ENCODE data around the gene SMYD3. TPM values are rescaled to one million over a fixed set of nuclear protein-coding genes. Genes with fewer than 3 reads are reported as not detected.
A peak's percentile ranks its signal among the peaks of the same experiment; 100 is the strongest.

The SMYD3 gene
- total and polyA plus RNA-seq, 2 donors: 22.0 to 27.0 TPM

DNA sequence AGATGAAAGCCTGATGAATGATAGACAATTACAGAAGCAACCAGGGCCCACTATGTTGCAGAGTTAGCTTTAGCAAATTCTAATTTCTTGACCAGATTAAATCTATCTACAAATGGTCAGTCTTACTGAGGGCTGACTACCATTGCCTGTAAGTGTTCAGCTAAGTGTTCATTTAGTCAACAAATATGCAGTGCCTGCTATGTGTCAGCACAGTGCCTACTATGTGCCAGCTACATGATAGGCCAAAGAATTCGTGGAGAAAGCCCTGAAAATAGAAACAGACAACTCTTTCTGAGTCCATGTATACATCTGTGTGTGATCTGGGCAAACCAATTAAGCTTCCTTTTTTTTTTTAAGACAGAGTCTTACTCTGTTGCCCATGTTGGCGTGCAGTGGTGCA is 212.8 kb downstream of the SMYD3 start:
- no peaks in the 10 kb centered on the region for H3K4me1 ChIP-seq (ENCODE audit: control insufficient read depth in 2 of 2, insufficient read depth in 2 of 2, low read length in 2 of 2)
- no peaks in the 10 kb centered on the region for H3K27me3 ChIP-seq (ENCODE audit: control insufficient read depth in 2 of 2, insufficient read depth in 1 of 2, low read length in 1 of 2)
- 94% methylated on average over 2 of the region's 2 CpGs for WGBS
- no peaks in the 10 kb centered on the region for H3K9me3 ChIP-seq (ENCODE audit: control insufficient read depth in 2 of 2, insufficient read depth in 1 of 2, low read length in 1 of 2)
- no peak for DNase-seq (ENCODE audit: low read depth in 6 of 9, low spot score in 9 of 9)
- H3K27ac ChIP-seq (ENCODE audit: low read depth in 1 of 2, low read length in 1 of 2): no peak overlapping the region
- H3K36me3 ChIP-seq (ENCODE audit: control insufficient read depth in 2 of 2, insufficient read depth in 2 of 2, low read length in 1 of 2): no peaks in the 10 kb centered on the region
- H3K4me3 ChIP-seq (ENCODE audit: low read length in 2 of 2): no peak overlapping the region

DNA sequence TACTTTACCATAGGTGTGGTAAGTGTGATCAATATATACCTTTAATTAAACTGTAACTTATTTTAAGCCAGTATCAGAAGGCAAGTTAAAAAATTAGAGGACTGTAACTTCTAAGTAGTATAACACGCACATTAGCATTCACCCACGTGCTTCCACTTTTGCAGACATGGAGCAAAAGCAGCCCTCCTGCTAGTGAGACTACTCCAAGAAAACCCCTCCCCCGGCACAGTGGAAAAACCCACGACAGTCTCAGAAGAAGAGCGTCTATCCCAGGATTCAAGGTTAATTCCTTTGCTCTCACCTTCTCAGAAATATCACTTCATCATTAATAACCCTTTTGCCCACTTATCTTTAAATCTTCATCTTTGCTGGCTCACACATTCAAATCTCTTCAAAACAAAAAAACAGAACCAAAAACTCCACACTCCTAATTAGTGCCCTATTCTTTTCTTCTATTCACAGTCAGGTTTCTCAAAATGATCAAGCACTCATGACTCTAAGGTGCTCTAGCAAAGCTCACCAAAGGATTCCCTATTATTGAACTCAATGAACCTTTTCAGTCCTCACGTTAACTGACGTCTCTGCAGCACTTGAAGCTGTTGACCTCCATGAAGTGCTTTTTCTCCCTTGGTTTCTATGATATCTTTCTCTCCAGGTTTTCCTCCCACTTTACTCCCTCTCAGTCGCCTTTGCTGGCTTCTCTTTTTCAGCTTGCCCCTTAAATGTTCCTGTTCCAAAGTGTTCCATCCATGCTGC is 213.5 kb downstream of the SMYD3 start:
- no peak for DNase-seq (ENCODE audit: low read depth in 6 of 9, low spot score in 9 of 9)
- no peak overlapping the region for H3K4me3 ChIP-seq (ENCODE audit: low read length in 2 of 2)
- H3K9me3 ChIP-seq (ENCODE audit: control insufficient read depth in 2 of 2, insufficient read depth in 1 of 2, low read length in 1 of 2): no peaks in the 10 kb centered on the region
- no peaks in the 10 kb centered on the region for H3K4me1 ChIP-seq (ENCODE audit: control insufficient read depth in 2 of 2, insufficient read depth in 2 of 2, low read length in 2 of 2)
- no peaks in the 10 kb centered on the region for H3K27me3 ChIP-seq (ENCODE audit: control insufficient read depth in 2 of 2, insufficient read depth in 1 of 2, low read length in 1 of 2)
- H3K27ac ChIP-seq (ENCODE audit: low read depth in 1 of 2, low read length in 1 of 2): no peak overlapping the region
- H3K36me3 ChIP-seq (ENCODE audit: control insufficient read depth in 2 of 2, insufficient read depth in 2 of 2, low read length in 1 of 2): no peaks in the 10 kb centered on the region
- WGBS: 98% methylated on average over 8 of the region's 8 CpGs

DNA sequence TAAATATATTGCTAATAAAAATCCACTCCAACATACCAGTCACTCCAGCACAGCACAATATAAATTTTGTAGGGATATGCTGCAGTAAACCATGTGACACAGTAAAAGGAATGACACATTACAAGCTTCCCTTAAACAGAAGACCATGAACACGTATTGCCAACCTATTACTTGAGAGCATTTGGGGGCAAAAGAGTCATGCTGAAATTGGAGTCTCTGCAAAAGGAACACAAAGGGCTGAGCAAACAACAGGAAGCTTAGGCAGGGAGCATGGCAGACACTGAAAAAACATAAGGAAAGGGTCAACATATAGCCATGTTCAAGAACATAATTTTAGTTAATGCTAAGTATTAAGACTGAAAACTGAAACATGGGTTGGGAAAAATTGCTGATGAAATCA is 214.5 kb downstream of the SMYD3 start:
- H3K9me3 ChIP-seq (ENCODE audit: control insufficient read depth in 2 of 2, insufficient read depth in 1 of 2, low read length in 1 of 2): no peaks in the 10 kb centered on the region
- no peaks in the 10 kb centered on the region for H3K36me3 ChIP-seq (ENCODE audit: control insufficient read depth in 2 of 2, insufficient read depth in 2 of 2, low read length in 1 of 2)
- no peaks in the 10 kb centered on the region for H3K4me1 ChIP-seq (ENCODE audit: control insufficient read depth in 2 of 2, insufficient read depth in 2 of 2, low read length in 2 of 2)
- WGBS: 95% methylated on average over 1 of the region's 1 CpG
- no peak for DNase-seq (ENCODE audit: low read depth in 6 of 9, low spot score in 9 of 9)
- H3K4me3 ChIP-seq (ENCODE audit: low read length in 2 of 2): no peak overlapping the region
- H3K27me3 ChIP-seq (ENCODE audit: control insufficient read depth in 2 of 2, insufficient read depth in 1 of 2, low read length in 1 of 2): no peaks in the 10 kb centered on the region
- H3K27ac ChIP-seq (ENCODE audit: low read depth in 1 of 2, low read length in 1 of 2): no peak overlapping the region

DNA sequence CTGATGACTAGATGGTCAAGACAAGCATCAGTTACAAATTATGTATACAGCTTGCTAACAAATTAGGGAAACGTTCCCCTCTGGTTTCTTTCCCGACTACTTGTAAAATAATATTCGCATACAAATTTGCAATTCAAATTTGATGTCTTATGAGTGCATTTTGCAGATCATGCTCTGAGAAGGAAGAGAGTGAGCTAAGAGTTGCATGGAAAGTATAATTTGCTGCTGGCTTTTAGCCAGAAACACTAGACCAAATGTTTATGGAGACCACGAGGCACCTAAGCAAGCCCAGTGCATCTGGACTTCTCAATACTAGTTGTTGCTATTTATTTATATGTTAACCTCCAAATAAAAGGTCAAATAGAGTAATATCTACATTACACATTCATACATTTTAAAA is 216.0 kb downstream of the SMYD3 start:
- WGBS: 91% methylated on average over 4 of the region's 4 CpGs
- Histone ChIP-seq H3K27ac (ENCODE audit: low read depth in 1 of 2, low read length in 1 of 2) (no peak overlapping the region), H3K4me1 (ENCODE audit: control insufficient read depth in 2 of 2, insufficient read depth in 2 of 2, low read length in 2 of 2) (no peaks in the 10 kb centered on the region), H3K27me3 (ENCODE audit: control insufficient read depth in 2 of 2, insufficient read depth in 1 of 2, low read length in 1 of 2) (no peaks in the 10 kb centered on the region), H3K4me3 (ENCODE audit: low read length in 2 of 2) (no peak overlapping the region), H3K36me3 (ENCODE audit: control insufficient read depth in 2 of 2, insufficient read depth in 2 of 2, low read length in 1 of 2) (no peaks in the 10 kb centered on the region), H3K9me3 (ENCODE audit: control insufficient read depth in 2 of 2, insufficient read depth in 1 of 2, low read length in 1 of 2) (no peaks in the 10 kb centered on the region)
- no peak for DNase-seq (ENCODE audit: low read depth in 6 of 9, low spot score in 9 of 9)

DNA sequence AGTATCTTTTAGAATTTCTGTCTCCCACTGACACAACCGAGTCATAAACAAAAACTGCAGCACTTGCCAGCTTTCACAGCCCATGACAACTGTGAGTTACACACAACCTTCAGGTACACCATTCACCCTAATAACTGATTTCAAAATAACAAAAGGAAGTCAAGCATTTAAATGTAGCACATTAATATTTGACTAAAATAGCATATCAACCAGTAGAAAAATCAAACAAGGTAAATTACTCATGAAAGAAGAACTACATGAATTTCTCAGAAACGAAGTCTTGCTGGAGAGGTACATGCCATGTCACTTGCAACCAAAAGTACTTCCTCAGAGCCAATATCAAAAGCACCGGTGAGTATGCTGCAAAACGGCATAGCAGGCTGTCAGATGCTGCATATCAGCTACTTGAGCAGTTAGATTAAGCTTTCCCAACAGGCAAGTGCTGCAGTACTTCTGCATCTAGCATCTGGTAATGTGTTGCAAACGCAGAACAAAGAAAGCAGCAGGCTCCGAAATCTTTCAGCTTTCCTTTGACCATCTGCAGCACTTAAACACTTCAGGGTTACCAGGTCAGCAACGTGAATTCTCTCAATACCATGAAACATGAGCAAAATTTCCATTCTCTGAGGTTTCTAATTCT is 223.2 kb downstream of the SMYD3 start:
- no peak for DNase-seq (ENCODE audit: low read depth in 6 of 9, low spot score in 9 of 9)
- H3K27me3 ChIP-seq (ENCODE audit: control insufficient read depth in 2 of 2, insufficient read depth in 1 of 2, low read length in 1 of 2): no peaks in the 10 kb centered on the region
- 65% methylated on average over 7 of the region's 7 CpGs for WGBS

DNA sequence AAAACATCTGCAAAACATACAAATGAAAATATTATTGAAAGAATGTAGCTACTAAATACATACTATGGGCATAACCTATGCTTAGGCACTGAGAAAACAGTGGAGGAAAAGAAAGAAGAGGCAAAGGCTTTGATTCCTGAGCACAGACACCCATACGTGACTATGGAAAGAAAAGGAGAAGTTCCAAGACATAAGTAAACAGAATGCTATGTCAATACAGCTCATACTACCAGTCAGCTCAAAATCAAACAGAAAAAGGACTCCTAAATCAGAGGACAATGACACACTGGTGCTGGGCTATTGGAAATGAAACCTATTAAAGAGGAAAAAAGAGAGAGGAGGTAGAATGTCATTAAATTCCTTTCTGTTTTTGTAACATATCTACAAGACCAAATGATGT is 225.4 kb downstream of the SMYD3 start:
- Histone ChIP-seq H3K9me3 (ENCODE audit: control insufficient read depth in 2 of 2, insufficient read depth in 1 of 2, low read length in 1 of 2) (no peaks in the 10 kb centered on the region), H3K4me1 (ENCODE audit: control insufficient read depth in 2 of 2, insufficient read depth in 2 of 2, low read length in 2 of 2) (no peaks in the 10 kb centered on the region), H3K27ac (ENCODE audit: low read depth in 1 of 2, low read length in 1 of 2) (no peak overlapping the region), H3K4me3 (ENCODE audit: low read length in 2 of 2) (no peak overlapping the region), H3K36me3 (ENCODE audit: control insufficient read depth in 2 of 2, insufficient read depth in 2 of 2, low read length in 1 of 2) (no peaks in the 10 kb centered on the region), H3K27me3 (ENCODE audit: control insufficient read depth in 2 of 2, insufficient read depth in 1 of 2, low read length in 1 of 2) (no peaks in the 10 kb centered on the region)
- 92% methylated on average over 1 of the region's 1 CpG for WGBS
- DNase-seq (ENCODE audit: low read depth in 6 of 9, low spot score in 9 of 9): no peak

More for the DNA sequence above, 223.2 kb downstream of the SMYD3 start:
- H3K9me3 ChIP-seq (ENCODE audit: control insufficient read depth in 2 of 2, insufficient read depth in 1 of 2, low read length in 1 of 2): no peaks in the 10 kb centered on the region
- no peaks in the 10 kb centered on the region for H3K4me1 ChIP-seq (ENCODE audit: control insufficient read depth in 2 of 2, insufficient read depth in 2 of 2, low read length in 2 of 2)
- H3K36me3 ChIP-seq (ENCODE audit: control insufficient read depth in 2 of 2, insufficient read depth in 2 of 2, low read length in 1 of 2): no peaks in the 10 kb centered on the region
- H3K4me3 ChIP-seq (ENCODE audit: low read length in 2 of 2): no peak overlapping the region
- no peak overlapping the region for H3K27ac ChIP-seq (ENCODE audit: low read depth in 1 of 2, low read length in 1 of 2)

DNA sequence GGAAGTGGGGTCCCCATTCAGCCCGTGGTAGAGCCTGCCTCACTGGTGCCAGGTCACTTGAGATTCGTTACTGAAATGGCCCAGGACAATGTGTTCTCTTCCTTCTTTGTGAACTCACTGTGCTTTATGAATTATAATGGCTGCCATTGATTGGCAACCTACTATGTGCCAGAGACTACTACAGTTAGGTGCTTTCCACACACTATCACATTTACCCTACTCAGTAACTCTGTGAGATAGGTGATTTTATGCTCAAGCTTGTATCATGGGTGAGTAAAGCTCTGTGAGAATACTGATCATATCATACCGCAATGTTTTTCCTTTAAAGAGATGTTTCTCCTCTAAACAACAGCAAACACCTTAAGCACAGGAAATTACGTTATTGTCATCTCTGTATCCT is 225.9 kb downstream of the SMYD3 start:
- Histone ChIP-seq H3K36me3 (ENCODE audit: control insufficient read depth in 2 of 2, insufficient read depth in 2 of 2, low read length in 1 of 2) (no peaks in the 10 kb centered on the region), H3K27me3 (ENCODE audit: control insufficient read depth in 2 of 2, insufficient read depth in 1 of 2, low read length in 1 of 2) (no peaks in the 10 kb centered on the region), H3K4me1 (ENCODE audit: control insufficient read depth in 2 of 2, insufficient read depth in 2 of 2, low read length in 2 of 2) (no peaks in the 10 kb centered on the region), H3K4me3 (ENCODE audit: low read length in 2 of 2) (no peak overlapping the region), H3K9me3 (ENCODE audit: control insufficient read depth in 2 of 2, insufficient read depth in 1 of 2, low read length in 1 of 2) (no peaks in the 10 kb centered on the region), H3K27ac (ENCODE audit: low read depth in 1 of 2, low read length in 1 of 2) (no peak overlapping the region)
- DNase-seq (ENCODE audit: low read depth in 6 of 9, low spot score in 9 of 9): no peak
- 93% methylated on average over 4 of the region's 4 CpGs for WGBS

DNA sequence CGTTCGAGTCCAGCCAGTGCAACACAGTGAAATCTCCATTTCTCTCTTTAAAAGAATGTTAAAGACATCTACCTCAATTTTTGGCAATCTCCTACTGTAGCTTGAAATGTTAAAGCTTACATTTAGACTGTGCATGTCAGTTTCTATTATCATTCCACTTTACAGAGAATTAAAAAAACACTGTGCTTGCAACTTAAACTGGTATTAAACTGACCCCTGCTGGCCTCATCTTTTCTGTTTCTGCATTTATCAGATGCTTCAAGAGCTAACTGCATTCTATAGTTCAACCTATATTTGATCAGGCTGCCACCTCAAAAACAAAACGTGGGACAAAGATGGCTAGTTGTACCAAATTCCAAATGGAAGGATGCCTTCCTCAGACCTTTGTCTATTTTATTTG is 226.5 kb downstream of the SMYD3 start:
- peak in 1 of 9 donors; percentile 19 for DNase-seq (ENCODE audit: low read depth in 6 of 9, low spot score in 9 of 9)
- over 99% methylated on average over 3 of the region's 3 CpGs for WGBS
- H3K27me3 ChIP-seq (ENCODE audit: control insufficient read depth in 2 of 2, insufficient read depth in 1 of 2, low read length in 1 of 2): no peaks in the 10 kb centered on the region
- H3K9me3 ChIP-seq (ENCODE audit: control insufficient read depth in 2 of 2, insufficient read depth in 1 of 2, low read length in 1 of 2): no peaks in the 10 kb centered on the region
- no peak overlapping the region for H3K4me3 ChIP-seq (ENCODE audit: low read length in 2 of 2)
- no peaks in the 10 kb centered on the region for H3K36me3 ChIP-seq (ENCODE audit: control insufficient read depth in 2 of 2, insufficient read depth in 2 of 2, low read length in 1 of 2)
- no peaks in the 10 kb centered on the region for H3K4me1 ChIP-seq (ENCODE audit: control insufficient read depth in 2 of 2, insufficient read depth in 2 of 2, low read length in 2 of 2)
- no peak overlapping the region for H3K27ac ChIP-seq (ENCODE audit: low read depth in 1 of 2, low read length in 1 of 2)

DNA sequence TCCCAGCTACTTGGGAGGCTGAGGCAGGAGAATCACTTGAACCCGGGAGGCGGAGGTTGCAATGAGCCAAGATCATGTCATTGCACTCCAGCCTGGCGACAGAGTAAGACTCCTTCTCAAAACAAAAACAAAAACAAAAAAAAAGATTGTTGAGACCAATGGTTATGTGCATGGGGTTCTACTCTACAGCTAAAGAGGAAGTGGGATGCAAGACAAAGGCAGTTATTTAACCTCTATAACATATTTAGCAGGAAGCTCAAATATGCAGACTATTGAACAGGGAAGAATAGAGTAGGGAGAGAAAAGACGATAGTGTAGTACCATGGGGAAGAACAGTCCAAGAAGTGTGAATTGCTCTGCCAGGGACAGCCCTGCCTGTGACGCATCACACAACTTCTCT is 227.7 kb downstream of the SMYD3 start:
- no peak for DNase-seq (ENCODE audit: low read depth in 6 of 9, low spot score in 9 of 9)
- no peak overlapping the region for H3K27ac ChIP-seq (ENCODE audit: low read depth in 1 of 2, low read length in 1 of 2)
- no peaks in the 10 kb centered on the region for H3K4me1 ChIP-seq (ENCODE audit: control insufficient read depth in 2 of 2, insufficient read depth in 2 of 2, low read length in 2 of 2)
- WGBS: 96% methylated on average over 5 of the region's 5 CpGs
- H3K36me3 ChIP-seq (ENCODE audit: control insufficient read depth in 2 of 2, insufficient read depth in 2 of 2, low read length in 1 of 2): no peaks in the 10 kb centered on the region
- H3K27me3 ChIP-seq (ENCODE audit: control insufficient read depth in 2 of 2, insufficient read depth in 1 of 2, low read length in 1 of 2): no peaks in the 10 kb centered on the region
- H3K4me3 ChIP-seq (ENCODE audit: low read length in 2 of 2): no peak overlapping the region
- no peaks in the 10 kb centered on the region for H3K9me3 ChIP-seq (ENCODE audit: control insufficient read depth in 2 of 2, insufficient read depth in 1 of 2, low read length in 1 of 2)

All from thymus (tissue), 11 donors.